ENCODE measurements around the gene PCYT2.
A peak's percentile ranks its signal among the peaks of the same experiment; 100 is the strongest.

PCYT2 gene

GRCh38 chr17:81898029-81898866 lies 13.0 kb downstream of the PCYT2 start:
- no peak for DNase-seq

- no peak for DNase-seq
These were observed 15.8 kb downstream of the PCYT2 start for GRCh38 chr17:81895400-81895799.

GRCh38 chr17:81891303-81891552 lies 20.0 kb downstream of the PCYT2 start:
- DNase-seq = no peak

- DNase-seq = no peak
These were observed 20.5 kb downstream of the PCYT2 start for GRCh38 chr17:81890447-81891302.

GRCh38 chr17:81889602-81890001 lies 21.6 kb downstream of the PCYT2 start:
- no peak for DNase-seq

GRCh38 chr17:81888988-81889595 lies 22.1 kb downstream of the PCYT2 start:
- no peak for DNase-seq

GRCh38 chr17:81888105-81888987 lies 22.9 kb downstream of the PCYT2 start:
- no peak for DNase-seq

GRCh38 chr17:81885869-81886548 lies 25.2 kb downstream of the PCYT2 start:
- DNase-seq = no peak

- DNase-seq = no peak
These were observed 25.7 kb downstream of the PCYT2 start for GRCh38 chr17:81885454-81885853.

- no peak for DNase-seq
These were observed 26.2 kb downstream of the PCYT2 start for GRCh38 chr17:81884968-81885367.

GRCh38 chr17:81884520-81884919 lies 26.7 kb downstream of the PCYT2 start:
- no peak for DNase-seq

- DNase-seq = no peak
These were observed 32.1 kb downstream of the PCYT2 start for GRCh38 chr17:81879121-81879520.

GRCh38 chr17:81878294-81878693 lies 32.9 kb downstream of the PCYT2 start:
- DNase-seq = no peak

GRCh38 chr17:81877569-81877968 lies 33.6 kb downstream of the PCYT2 start:
- DNase-seq = no peak

GRCh38 chr17:81871387-81872230 lies 39.6 kb downstream of the PCYT2 start:
- peak; percentile 95 for DNase-seq

GRCh38 chr17:81870981-81871386 lies 40.2 kb downstream of the PCYT2 start, which contains the start of gene ARHGDIA:
Gene ARHGDIA, minus strand, starts transcription at chr17:81871337. Its CDS starts 1,407 bp downstream, at chr17:81869930.
- DNase-seq = no peak

- DNase-seq = peak; percentile 16
These were observed 40.8 kb downstream of the PCYT2 start for GRCh38 chr17:81870131-81870980.

GRCh38 chr17:81869221-81870130 lies 41.7 kb downstream of the PCYT2 start:
- DNase-seq = peak; percentile 28

- no peak for DNase-seq
These were observed 42.5 kb downstream of the PCYT2 start for GRCh38 chr17:81868674-81869220.

Data from activated CD4-positive, alpha-beta T cell treated with anti-CD3 and anti-CD28 coated beads for 1 hour (primary cell).